ENCODE data around the gene ERBB4.

DNA sequence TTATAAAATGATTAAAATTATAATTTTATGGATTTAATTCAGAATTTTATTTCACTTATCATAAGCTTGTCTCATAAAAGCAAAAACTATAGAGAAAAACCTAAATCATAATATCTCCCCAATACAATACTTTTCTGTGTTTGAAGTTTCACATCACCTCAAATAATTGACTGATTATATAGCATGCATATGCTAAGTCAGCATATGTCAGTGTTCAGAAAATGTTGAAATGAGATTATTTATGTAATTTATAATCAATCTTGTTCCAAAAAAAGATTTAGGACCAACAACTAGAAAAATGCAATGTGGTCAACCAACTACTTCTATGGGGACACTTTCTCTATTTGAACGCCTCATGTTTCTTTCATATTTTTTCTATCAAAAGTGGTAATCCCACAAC, 1079.6 kb downstream of the ERBB4 start:
- TF ChIP-seq POLR2AphosphoS5 (IDR thresholded peaks at IDR 0.05) (no peak), POLR2A (IDR thresholded peaks at IDR 0.05) (no peak)
